Measurements from ENCODE around the gene MYZAP. TPM values are rescaled to one million over a fixed set of nuclear protein-coding genes. Genes with fewer than 3 reads are reported as not detected.

The MYZAP gene
- total RNA-seq, 1 experiment from 2014 or later: 5.1 TPM

- intact Hi-C loops (cut with micrococcal nuclease; ENCODE audit: unreplicated experiment): loop anchor here (5.0 kb wide), 1 partner anchor 81 kb away; no protein-coding TSS in a partner anchor
- Mint-ChIP-seq H3K9me3 (ENCODE audit: low read depth, unreplicated experiment) (no peaks in the 10 kb centered on the region), H3K27ac (ENCODE audit: unreplicated experiment) (no peak overlapping the region), H3K4me3 (ENCODE audit: low read depth, unreplicated experiment) (no peak overlapping the region), H3K4me1 (ENCODE audit: low read depth, unreplicated experiment) (no peaks in the 10 kb centered on the region), H3K36me3 (ENCODE audit: insufficient read depth, unreplicated experiment) (no peaks in the 10 kb centered on the region), H3K27me3 (ENCODE audit: unreplicated experiment) (no peaks in the 10 kb centered on the region)
- no peak for DNase-seq
- CTCF ChIA-PET: interaction anchor here (0.7 kb wide), 1 partner anchor 130 kb away, joined by 4 read pairs; no protein-coding TSS in a partner anchor
- no TSS peak for BruUV-seq (replicated peaks)
- no peak for TF ChIP-seq CTCF (IDR thresholded peaks at IDR 0.05; ENCODE audit: unreplicated experiment)
Measured at GRCh38 chr15:57728436-57728835, 136.7 kb downstream of the MYZAP start.

- no peaks in the 10 kb centered on the region for H3K9me3 Mint-ChIP-seq (ENCODE audit: low read depth, unreplicated experiment)
- H3K27ac Mint-ChIP-seq (ENCODE audit: unreplicated experiment): no peak overlapping the region
- DNase-seq: no peak
- no peak for TF ChIP-seq CTCF (IDR thresholded peaks at IDR 0.05; ENCODE audit: unreplicated experiment)
- H3K4me3 Mint-ChIP-seq (ENCODE audit: low read depth, unreplicated experiment): no peak overlapping the region
- no TSS peak for BruUV-seq (replicated peaks)
- H3K4me1 Mint-ChIP-seq (ENCODE audit: low read depth, unreplicated experiment): no peaks in the 10 kb centered on the region
- H3K27me3 Mint-ChIP-seq (ENCODE audit: unreplicated experiment): no peaks in the 10 kb centered on the region
- H3K36me3 Mint-ChIP-seq (ENCODE audit: insufficient read depth, unreplicated experiment): no peaks in the 10 kb centered on the region
- intact Hi-C loops (cut with micrococcal nuclease; ENCODE audit: unreplicated experiment): no loop called here
- CTCF ChIA-PET: no interaction called here
Measured at GRCh38 chr15:57730876-57731275, 139.2 kb downstream of the MYZAP start.

- no peaks in the 10 kb centered on the region for H3K36me3 Mint-ChIP-seq (ENCODE audit: insufficient read depth, unreplicated experiment)
- DNase-seq: no peak
- no peaks in the 10 kb centered on the region for H3K4me1 Mint-ChIP-seq (ENCODE audit: low read depth, unreplicated experiment)
- no peak for TF ChIP-seq CTCF (IDR thresholded peaks at IDR 0.05; ENCODE audit: unreplicated experiment)
- BruUV-seq (replicated peaks): no TSS peak
- CTCF ChIA-PET: interaction anchor here (0.7 to 2.5 kb wide), 5 partner anchors 30 to 349 kb away, joined by 3 to 10 read pairs (median 7); no protein-coding TSS in a partner anchor
- no peaks in the 10 kb centered on the region for H3K9me3 Mint-ChIP-seq (ENCODE audit: low read depth, unreplicated experiment)
- H3K27me3 Mint-ChIP-seq (ENCODE audit: unreplicated experiment): no peaks in the 10 kb centered on the region
- no peak overlapping the region for H3K27ac Mint-ChIP-seq (ENCODE audit: unreplicated experiment)
- H3K4me3 Mint-ChIP-seq (ENCODE audit: low read depth, unreplicated experiment): no peak overlapping the region
- intact Hi-C loops (cut with micrococcal nuclease; ENCODE audit: unreplicated experiment): loop anchor here (1.0 kb wide), 2 partner anchors 64 to 340 kb away; no protein-coding TSS in a partner anchor
Measured at GRCh38 chr15:57731530-57732103, 139.9 kb downstream of the MYZAP start.

- intact Hi-C loops (cut with micrococcal nuclease; ENCODE audit: unreplicated experiment): loop anchor here (1.0 kb wide), 2 partner anchors 65 to 339 kb away; no protein-coding TSS in a partner anchor
- CTCF ChIA-PET: interaction anchor here (0.6 to 2.5 kb wide), 9 partner anchors 11 to 390 kb away, joined by 3 to 10 read pairs (median 7); no protein-coding TSS in a partner anchor
- Mint-ChIP-seq H3K9me3 (ENCODE audit: low read depth, unreplicated experiment) (peaks cover 5% of the 10 kb centered on the region), H3K4me3 (ENCODE audit: low read depth, unreplicated experiment) (no peak overlapping the region), H3K4me1 (ENCODE audit: low read depth, unreplicated experiment) (no peaks in the 10 kb centered on the region), H3K36me3 (ENCODE audit: insufficient read depth, unreplicated experiment) (no peaks in the 10 kb centered on the region), H3K27ac (ENCODE audit: unreplicated experiment) (no peak overlapping the region), H3K27me3 (ENCODE audit: unreplicated experiment) (no peaks in the 10 kb centered on the region)
- no TSS peak for BruUV-seq (replicated peaks)
- DNase-seq: peak; percentile 78
- TF ChIP-seq CTCF (IDR thresholded peaks at IDR 0.05; ENCODE audit: unreplicated experiment): peak; percentile 90
Measured at GRCh38 chr15:57732526-57733331, 141.0 kb downstream of the MYZAP start.
